ENCODE results near the gene PREX1.

PREX1 gene

DNA sequence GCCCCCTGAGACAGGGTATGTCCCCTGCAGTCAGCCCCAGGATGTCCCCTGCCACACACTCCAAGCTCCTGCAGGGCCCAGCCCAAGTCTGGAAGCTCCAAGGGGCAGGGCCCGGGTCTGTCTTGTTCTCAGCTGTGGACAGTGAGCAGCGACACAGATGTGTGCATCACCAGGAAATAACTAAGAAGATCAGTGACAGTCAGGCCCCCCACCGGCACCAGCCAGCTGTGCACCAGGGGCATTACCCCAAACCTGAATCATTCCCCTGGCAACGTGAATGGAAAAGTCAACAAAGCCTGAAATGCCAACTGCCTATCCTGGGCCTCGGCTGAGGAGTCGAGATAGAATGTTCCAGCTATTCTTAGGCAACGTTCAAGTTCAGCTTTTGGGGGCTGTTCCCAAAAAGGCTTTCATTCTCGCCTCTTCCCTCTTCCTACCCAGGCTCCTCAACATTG is 105.0 kb downstream of the PREX1 start:
- H3K4me3 ChIP-seq (ENCODE audit: low read depth, low read length) = no peak overlapping the region
- TF ChIP-seq, protein P1, sequence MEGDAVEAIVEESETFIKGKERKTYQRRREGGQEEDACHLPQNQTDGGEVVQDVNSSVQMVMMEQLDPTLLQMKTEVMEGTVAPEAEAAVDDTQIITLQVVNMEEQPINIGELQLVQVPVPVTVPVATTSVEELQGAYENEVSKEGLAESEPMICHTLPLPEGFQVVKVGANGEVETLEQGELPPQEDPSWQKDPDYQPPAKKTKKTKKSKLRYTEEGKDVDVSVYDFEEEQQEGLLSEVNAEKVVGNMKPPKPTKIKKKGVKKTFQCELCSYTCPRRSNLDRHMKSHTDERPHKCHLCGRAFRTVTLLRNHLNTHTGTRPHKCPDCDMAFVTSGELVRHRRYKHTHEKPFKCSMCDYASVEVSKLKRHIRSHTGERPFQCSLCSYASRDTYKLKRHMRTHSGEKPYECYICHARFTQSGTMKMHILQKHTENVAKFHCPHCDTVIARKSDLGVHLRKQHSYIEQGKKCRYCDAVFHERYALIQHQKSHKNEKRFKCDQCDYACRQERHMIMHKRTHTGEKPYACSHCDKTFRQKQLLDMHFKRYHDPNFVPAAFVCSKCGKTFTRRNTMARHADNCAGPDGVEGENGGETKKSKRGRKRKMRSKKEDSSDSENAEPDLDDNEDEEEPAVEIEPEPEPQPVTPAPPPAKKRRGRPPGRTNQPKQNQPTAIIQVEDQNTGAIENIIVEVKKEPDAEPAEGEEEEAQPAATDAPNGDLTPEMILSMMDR (IDR thresholded peaks at IDR 0.05; ENCODE audit: borderline replicate concordance, insufficient read depth, low read depth, low read length) = peak; percentile 11; the same call in 1 of the 2 replicates

DNA sequence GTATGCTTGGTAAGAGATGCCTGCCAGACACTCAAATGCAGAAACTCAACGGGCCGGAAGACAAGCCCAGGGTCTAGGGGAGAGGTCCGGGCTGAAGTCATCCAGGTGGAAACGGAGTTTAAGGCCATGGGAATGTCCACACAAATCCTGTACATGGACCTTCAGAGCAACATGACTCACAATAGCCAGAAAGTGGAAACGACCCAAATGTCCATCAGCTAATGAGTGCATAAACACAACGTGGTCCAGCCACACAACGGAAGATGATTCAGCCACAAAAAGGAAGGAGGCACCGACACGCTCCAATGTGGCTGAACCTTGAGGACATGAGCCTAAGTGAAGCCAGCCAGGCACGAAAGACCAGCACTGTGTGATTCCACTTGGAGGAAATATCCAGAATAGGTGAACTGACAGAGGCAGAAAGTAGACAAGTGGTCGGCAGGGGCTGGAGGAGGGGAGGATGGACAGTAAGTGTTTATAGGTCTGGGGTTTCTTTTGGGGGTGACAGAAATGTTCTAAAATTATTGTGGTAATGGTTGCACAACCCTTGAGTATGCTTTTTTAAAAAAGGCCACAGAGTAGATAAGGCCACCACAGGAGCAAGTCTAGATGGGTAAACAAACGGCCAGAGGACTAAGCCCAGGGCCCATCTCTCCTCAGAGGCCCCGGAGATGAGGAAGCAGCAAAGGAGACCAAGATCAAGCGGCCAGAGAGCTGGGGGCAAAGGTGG is 105.6 kb downstream of the PREX1 start:
- TF ChIP-seq, protein P1 (IDR thresholded peaks at IDR 0.05; ENCODE audit: borderline replicate concordance, insufficient read depth, low read depth, low read length) = no peak
- H3K4me3 ChIP-seq (ENCODE audit: low read depth, low read length) = no peak overlapping the region

DNA sequence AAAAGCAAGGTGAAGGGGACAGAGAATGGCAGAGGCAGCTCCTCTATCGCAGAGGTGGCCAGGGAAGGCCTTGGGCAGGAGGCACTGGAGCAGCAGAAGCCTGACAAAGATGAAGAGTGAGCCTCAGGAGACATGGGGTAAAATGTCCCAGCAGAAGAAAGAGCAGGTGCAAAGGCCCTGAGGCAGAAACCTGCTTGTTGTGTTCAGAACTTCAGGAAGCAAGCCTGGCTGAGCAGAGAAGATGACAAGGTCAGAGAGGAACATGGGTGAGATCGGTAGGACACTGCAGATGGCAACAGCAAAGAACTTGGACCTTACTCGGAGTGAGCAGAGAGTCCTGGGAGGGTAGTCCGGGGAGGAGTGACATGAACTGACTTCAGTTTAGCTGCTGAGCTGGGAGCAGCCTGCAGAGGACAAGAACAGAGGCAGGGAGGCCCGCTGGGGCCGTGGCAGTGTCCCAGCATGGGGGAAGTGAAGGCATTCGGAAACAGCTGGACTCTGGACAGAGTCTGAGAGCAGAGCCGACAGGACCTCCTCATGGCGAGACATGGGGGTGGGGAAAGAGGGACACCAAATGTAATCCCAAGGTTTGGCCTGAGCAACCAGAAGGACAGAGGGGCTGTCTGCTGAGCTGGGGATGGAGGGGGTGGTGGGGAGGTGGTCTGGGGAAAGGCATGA is 106.3 kb downstream of the PREX1 start:
- H3K4me3 ChIP-seq (ENCODE audit: low read depth, low read length) = no peak overlapping the region
- TF ChIP-seq, protein P1 (IDR thresholded peaks at IDR 0.05; ENCODE audit: borderline replicate concordance, insufficient read depth, low read depth, low read length) = no peak

DNA sequence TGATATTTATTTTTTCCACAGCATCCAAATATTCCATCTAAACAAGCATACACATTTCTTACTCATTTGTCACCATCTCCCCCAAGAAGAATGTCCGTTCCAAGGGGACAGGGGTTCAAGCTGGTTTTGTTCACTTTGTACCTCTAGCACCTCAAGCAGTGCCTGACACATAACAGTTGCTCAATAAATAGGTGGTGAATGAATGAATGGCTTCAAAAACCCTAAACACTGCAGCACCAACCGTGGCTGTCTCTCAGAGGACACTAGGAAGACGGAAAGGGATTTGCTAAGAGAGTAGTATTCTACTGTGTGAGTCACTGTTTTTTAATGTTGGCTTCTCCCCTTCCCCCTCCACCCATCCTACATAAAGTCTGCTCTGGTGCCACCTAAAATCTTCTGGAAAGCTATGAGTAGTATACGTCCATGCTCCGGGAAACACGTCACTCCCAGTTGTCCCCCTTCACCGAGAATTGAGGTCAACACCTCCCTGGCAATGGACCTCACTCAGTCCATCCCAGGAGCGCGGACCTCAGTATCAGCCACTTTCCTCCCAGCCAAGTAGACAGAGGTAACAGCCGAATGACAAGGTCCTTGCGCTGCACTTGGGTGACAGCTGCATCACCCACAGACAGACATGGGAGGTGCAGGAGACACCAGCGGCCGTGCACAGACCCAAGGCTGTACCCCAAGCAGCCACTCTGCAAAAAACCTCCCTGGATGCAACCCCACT is 107.4 kb downstream of the PREX1 start:
- TF ChIP-seq, protein P1 (IDR thresholded peaks at IDR 0.05; ENCODE audit: borderline replicate concordance, insufficient read depth, low read depth, low read length) = no peak
- H3K4me3 ChIP-seq (ENCODE audit: low read depth, low read length) = no peak overlapping the region

DNA sequence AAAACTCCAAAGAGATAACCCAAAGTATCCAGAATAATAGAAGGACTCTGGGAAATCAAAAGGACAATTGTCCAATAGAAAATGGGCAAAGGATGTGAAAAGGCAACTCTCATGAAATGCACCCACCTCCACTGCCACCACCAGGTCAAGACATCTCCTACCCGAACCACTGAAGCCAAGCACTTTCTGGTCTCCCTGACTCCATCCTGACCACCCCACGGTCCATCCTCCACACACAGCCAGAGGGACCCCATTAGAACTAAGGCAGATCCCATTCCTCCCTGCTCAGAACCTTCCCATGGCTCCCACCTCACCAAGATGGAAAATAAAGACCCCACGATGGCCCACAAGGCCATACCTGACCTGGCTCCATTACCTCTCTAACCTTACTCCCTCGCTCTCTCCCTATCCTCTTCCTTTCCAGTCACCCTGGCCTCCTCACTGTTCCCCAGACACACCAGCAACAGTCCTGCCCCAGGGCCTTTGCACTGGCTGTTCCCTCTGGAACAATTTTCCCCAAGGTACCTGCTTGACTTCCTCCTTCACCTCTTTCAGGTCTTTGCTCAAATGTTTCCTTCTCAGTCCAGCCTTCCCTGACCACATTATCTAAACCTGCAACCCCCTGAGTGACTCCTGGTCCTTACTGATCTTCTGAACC is 108.1 kb downstream of the PREX1 start:
- no peak overlapping the region for H3K4me3 ChIP-seq (ENCODE audit: low read depth, low read length)
- TF ChIP-seq, protein P1 (IDR thresholded peaks at IDR 0.05; ENCODE audit: borderline replicate concordance, insufficient read depth, low read depth, low read length) = no peak

DNA sequence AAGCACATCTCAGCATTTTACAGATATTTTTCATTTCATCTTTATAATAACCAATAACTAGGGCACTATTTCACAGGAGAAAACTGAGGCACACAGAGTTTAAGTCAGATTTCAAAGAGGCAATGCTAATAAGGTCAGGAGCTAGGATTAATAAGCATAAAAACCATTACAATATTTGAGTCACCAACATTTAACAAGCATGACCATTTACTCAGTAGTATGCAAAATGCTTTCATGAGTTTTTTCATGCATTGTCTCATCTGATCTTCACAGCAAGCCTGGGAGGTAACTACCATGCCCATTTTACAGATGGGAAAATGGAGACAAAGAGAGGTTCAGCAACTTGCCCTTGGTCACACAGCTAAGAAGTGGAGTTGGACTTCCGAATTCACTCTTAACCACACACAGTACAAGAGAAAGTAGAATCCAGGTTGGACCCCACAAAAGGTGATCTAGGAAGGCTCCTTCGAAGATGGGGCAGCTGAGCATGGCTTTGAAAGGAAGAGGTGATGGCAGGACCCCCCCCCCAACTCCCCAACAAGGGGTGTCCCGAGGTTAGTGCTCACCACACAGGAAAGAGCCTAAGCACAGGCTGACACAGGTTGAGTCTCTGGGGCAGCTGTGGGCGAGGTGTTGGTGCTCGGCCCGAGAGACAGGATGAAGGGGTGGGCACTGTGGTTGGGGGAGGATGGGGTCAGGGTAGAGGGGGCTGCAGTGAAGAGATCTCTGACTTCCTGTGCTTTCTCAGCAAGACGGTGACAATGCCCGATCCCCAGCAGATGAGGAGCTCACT is 108.8 kb downstream of the PREX1 start:
- no peak overlapping the region for H3K4me3 ChIP-seq (ENCODE audit: low read depth, low read length)

More for the DNA sequence above, 108.8 kb downstream of the PREX1 start:
- TF ChIP-seq, protein P1 (IDR thresholded peaks at IDR 0.05; ENCODE audit: borderline replicate concordance, insufficient read depth, low read depth, low read length) = no peak
